ENCODE data around the gene CFAP69.

The CFAP69 gene

DNA sequence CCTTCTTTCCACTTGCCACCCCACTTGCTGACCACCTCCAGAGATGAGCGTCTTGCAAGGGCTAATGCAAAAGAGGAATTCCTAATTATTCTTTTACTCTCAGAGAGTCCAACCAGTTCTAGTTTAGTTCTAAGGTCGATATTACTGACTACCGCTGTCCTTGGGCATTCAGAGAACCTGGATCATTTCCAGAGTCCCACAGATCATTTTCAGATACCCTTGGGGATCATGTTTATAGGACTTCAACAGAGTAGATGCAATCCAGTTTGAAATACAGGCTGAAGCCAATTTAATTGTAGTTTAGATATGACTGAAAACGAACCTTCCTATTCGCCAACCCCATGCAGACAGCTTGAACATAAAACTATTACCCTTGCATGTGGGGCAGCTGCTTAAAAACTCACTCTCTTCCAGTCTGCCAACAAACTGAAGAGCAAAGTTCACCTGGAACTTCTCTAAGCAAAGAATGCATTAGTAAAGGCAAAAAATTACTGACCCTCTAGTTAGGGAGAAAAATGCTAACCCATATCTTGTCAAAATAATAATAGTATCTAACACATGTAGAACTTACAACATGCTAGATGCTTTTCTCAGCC, 22.4 kb downstream of the CFAP69 start:
- TF ChIP-seq TAF1 (IDR thresholded peaks at IDR 0.05; ENCODE audit: borderline replicate concordance, insufficient read depth, low read length): no peak
- no peak for TF ChIP-seq FOXP2 (optimal IDR thresholded peaks at IDR 0.05; ENCODE audit: borderline replicate concordance, extremely low read depth, extremely low read length, insufficient read depth)
- TF ChIP-seq SIN3A (IDR thresholded peaks at IDR 0.05; ENCODE audit: borderline replicate concordance, insufficient read depth, low read length): no peak
- TF ChIP-seq, protein P1, sequence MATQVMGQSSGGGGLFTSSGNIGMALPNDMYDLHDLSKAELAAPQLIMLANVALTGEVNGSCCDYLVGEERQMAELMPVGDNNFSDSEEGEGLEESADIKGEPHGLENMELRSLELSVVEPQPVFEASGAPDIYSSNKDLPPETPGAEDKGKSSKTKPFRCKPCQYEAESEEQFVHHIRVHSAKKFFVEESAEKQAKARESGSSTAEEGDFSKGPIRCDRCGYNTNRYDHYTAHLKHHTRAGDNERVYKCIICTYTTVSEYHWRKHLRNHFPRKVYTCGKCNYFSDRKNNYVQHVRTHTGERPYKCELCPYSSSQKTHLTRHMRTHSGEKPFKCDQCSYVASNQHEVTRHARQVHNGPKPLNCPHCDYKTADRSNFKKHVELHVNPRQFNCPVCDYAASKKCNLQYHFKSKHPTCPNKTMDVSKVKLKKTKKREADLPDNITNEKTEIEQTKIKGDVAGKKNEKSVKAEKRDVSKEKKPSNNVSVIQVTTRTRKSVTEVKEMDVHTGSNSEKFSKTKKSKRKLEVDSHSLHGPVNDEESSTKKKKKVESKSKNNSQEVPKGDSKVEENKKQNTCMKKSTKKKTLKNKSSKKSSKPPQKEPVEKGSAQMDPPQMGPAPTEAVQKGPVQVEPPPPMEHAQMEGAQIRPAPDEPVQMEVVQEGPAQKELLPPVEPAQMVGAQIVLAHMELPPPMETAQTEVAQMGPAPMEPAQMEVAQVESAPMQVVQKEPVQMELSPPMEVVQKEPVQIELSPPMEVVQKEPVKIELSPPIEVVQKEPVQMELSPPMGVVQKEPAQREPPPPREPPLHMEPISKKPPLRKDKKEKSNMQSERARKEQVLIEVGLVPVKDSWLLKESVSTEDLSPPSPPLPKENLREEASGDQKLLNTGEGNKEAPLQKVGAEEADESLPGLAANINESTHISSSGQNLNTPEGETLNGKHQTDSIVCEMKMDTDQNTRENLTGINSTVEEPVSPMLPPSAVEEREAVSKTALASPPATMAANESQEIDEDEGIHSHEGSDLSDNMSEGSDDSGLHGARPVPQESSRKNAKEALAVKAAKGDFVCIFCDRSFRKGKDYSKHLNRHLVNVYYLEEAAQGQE (IDR thresholded peaks at IDR 0.05; ENCODE audit: insufficient read depth in 1 of 2, low read depth in 2 of 2, low read length in 2 of 2): no peak
- TF ChIP-seq POLR2AphosphoS5 (IDR thresholded peaks at IDR 0.05; ENCODE audit: low read depth, low read length): no peak

DNA sequence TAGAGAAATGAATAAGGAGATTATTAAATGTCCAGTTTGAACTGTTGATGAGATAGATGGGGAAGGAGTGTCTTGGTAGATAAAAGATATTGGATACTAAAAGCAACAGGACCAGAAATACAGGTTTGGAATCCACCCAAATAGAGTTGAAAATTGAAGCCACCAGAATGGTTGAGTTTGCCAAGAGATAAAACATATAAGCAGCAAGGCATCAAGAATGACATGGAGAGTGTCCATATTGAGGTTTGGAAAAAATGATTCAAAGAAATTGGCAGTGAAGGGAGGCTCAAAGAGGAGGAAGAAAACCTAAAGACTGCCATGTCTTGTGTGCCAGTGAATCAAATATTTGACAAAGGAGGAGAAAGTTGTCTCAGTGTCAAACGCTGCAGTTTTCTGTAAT, 24.2 kb downstream of the CFAP69 start:
- no peak for TF ChIP-seq SIN3A (IDR thresholded peaks at IDR 0.05; ENCODE audit: borderline replicate concordance, insufficient read depth, low read length)
- TF ChIP-seq, protein P1 (IDR thresholded peaks at IDR 0.05; ENCODE audit: insufficient read depth in 1 of 2, low read depth in 2 of 2, low read length in 2 of 2): no peak
- no peak for TF ChIP-seq FOXP2 (optimal IDR thresholded peaks at IDR 0.05; ENCODE audit: borderline replicate concordance, extremely low read depth, extremely low read length, insufficient read depth)
- no peak for TF ChIP-seq TAF1 (IDR thresholded peaks at IDR 0.05; ENCODE audit: borderline replicate concordance, insufficient read depth, low read length)
- TF ChIP-seq POLR2AphosphoS5 (IDR thresholded peaks at IDR 0.05; ENCODE audit: low read depth, low read length): no peak

DNA sequence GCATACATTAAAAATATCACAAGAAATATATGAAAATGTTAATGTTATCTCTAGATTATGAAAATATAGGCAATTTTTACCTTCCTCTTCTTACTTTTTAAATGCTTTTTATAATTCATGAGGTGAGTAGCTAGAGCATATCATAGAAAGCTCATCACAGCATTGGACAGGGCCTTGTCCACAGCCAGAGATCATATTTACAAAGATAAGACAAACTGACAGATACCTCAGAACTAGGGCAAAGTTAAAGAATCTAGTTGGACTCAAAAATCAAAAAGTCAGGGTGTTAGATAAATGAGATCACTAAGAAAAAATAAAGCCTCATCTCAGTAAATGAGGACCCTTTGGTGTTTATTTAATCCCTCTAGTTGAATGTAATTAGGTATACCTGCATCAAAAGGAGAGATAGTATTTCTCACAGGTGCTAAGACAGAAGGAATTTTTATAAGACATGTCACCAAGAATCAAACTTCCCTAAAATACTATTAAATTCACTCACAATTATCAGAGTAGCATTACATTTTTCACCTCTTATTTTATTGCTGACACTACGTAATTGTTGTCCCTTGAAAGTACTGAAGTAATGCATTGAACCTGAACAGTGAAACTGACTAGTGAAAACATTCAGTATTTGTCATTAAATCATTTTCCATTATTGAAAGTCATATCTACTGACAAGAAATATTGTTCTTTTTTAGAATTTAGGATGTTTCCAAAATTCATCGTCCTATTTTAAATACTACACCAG, 25.6 kb downstream of the CFAP69 start:
- TF ChIP-seq, protein P1 (IDR thresholded peaks at IDR 0.05; ENCODE audit: insufficient read depth in 1 of 2, low read depth in 2 of 2, low read length in 2 of 2): no peak
- TF ChIP-seq SIN3A (IDR thresholded peaks at IDR 0.05; ENCODE audit: borderline replicate concordance, insufficient read depth, low read length): no peak

DNA sequence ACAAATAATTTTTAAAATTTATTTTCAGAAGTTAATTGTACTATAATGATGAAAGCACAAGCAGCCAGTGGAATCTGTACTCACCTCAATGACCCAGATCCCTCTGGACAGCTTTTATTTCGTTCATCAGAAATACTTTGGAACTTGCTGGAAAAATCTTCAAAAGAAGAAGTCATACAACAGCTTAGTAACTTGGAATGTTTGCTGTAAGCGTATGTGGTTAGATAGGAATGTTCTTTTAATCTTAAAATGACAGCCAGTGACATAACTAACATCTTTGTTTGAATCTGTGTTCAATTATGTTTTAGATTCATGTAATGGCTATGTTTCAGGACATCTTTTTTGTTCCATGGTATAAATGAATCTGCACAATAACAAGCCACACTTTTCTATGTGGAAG, 26.8 kb downstream of the CFAP69 start:
- TF ChIP-seq POLR2AphosphoS5 (IDR thresholded peaks at IDR 0.05; ENCODE audit: low read depth, low read length) (no peak), TAF1 (IDR thresholded peaks at IDR 0.05; ENCODE audit: borderline replicate concordance, insufficient read depth, low read length) (no peak), FOXP2 (optimal IDR thresholded peaks at IDR 0.05; ENCODE audit: borderline replicate concordance, extremely low read depth, extremely low read length, insufficient read depth) (no peak), SIN3A (IDR thresholded peaks at IDR 0.05; ENCODE audit: borderline replicate concordance, insufficient read depth, low read length) (no peak)
- TF ChIP-seq, protein P1 (IDR thresholded peaks at IDR 0.05; ENCODE audit: insufficient read depth in 1 of 2, low read depth in 2 of 2, low read length in 2 of 2): no peak
